WTC11 (cell line): ENCODE measurements around the gene GPC1. TPM values are rescaled to one million over a fixed set of nuclear protein-coding genes. Genes with fewer than 3 reads are reported as not detected.
A peak's percentile ranks its signal among the peaks of the same experiment; 100 is the strongest.

ENCODE experiments used
- ATAC-seq: fragments of 200-7000 bp; cut with Tn5 transposase; 2 replicates; pipeline ENCODE4 v1.10.0; 2021; ENCODE audit warnings: mild to moderate bottlenecking, moderate library complexity
- CTCF ChIA-PET: fragments of 300-600 bp; sonication (Branson Sonifier 250); formaldehyde crosslinking; loops from one replicate; lab custom pipeline; 2021; ENCODE audit warnings: antibody characterized with exemption; lab: Charles Lee
- POLR2A ChIA-PET: fragments of 350-600 bp; sonication (Branson Sonifier 250); formaldehyde crosslinking; loops from one replicate; lab custom pipeline; 2021; ENCODE audit warnings: antibody characterized with exemption; lab: Charles Lee
- DNase-seq: peaks from one replicate; pipeline ENCODE4 v3.0.0; 2021; ENCODE audit warnings: low spot score
- H3K27ac Mint-ChIP-seq: 2 replicates; pipeline ENCODE4 v1.8.0; 2021; ENCODE audit warnings: mixed read lengths
- H3K27me3 Mint-ChIP-seq: 2 replicates; pipeline ENCODE4 v1.8.0; 2021; ENCODE audit warnings: low read depth, mild to moderate bottlenecking, moderate library complexity, mixed read lengths
- H3K36me3 Mint-ChIP-seq: 2 replicates; pipeline ENCODE4 v1.8.0; 2021; ENCODE audit warnings: mixed read lengths
- H3K4me1 Mint-ChIP-seq: 2 replicates; pipeline ENCODE4 v1.8.0; 2022; ENCODE audit warnings: mixed read lengths
- H3K4me3 Mint-ChIP-seq: 2 replicates; pipeline ENCODE4 v1.8.0; 2021; ENCODE audit warnings: mild to moderate bottlenecking, moderate library complexity, mixed read lengths
- H3K9me3 Mint-ChIP-seq: 2 replicates; pipeline ENCODE4 v1.8.0; 2021; ENCODE audit warnings: mixed read lengths
- AFF4 ChIP-seq: sonication (generic); formaldehyde crosslinking; IDR thresholded peaks from 2 replicates; pipeline ENCODE4 v1.8.1; 2023; ENCODE audit warnings: mild to moderate bottlenecking, missing genetic modification reagents, borderline replicate concordance
- AR ChIP-seq: fragments of 250-450 bp; sonication (Bioruptor Pico); IDR thresholded peaks from 2 replicates; pipeline ENCODE4 v1.9.0; 2021; ENCODE audit warnings: mild to moderate bottlenecking
- ETV6 ChIP-seq: sonication (generic); formaldehyde crosslinking; IDR thresholded peaks from 2 replicates; pipeline ENCODE4 v1.8.1; 2022; ENCODE audit warnings: mild to moderate bottlenecking, missing genetic modification reagents
- MXD4 ChIP-seq: fragments of 250-450 bp; sonication (Bioruptor Pico); IDR thresholded peaks from 2 replicates; pipeline ENCODE4 v1.8.0; 2021; ENCODE audit warnings: mild to moderate bottlenecking, moderate library complexity, borderline replicate concordance
- NFE2L1 ChIP-seq: sonication (generic); formaldehyde crosslinking; IDR thresholded peaks from 2 replicates; pipeline ENCODE4 v1.8.1; 2023; ENCODE audit warnings: missing genetic modification reagents
- NR1H2 ChIP-seq: sonication (generic); formaldehyde crosslinking; IDR thresholded peaks from 2 replicates; pipeline ENCODE4 v1.9.0; 2021; ENCODE audit warnings: mild to moderate bottlenecking, moderate library complexity, missing genetic modification reagents
- NR2C2 ChIP-seq: sonication (generic); formaldehyde crosslinking; IDR thresholded peaks from 2 replicates; pipeline ENCODE4 v1.8.0; 2022; ENCODE audit warnings: mild to moderate bottlenecking, missing genetic modification reagents
- NR3C1 ChIP-seq: sonication (generic); formaldehyde crosslinking; conservative IDR thresholded peaks from 2 replicates; pipeline ENCODE4 v1.8.1; 2023; ENCODE audit warnings: low read depth, mild to moderate bottlenecking, missing genetic modification reagents
- PRRX2 ChIP-seq: fragments of 250-450 bp; sonication (Bioruptor Pico); IDR thresholded peaks from 2 replicates; pipeline ENCODE4 v1.8.0; 2021; ENCODE audit warnings: mild to moderate bottlenecking
- RELA ChIP-seq: sonication (generic); formaldehyde crosslinking; IDR thresholded peaks from 2 replicates; pipeline ENCODE4 v1.8.1; 2022; ENCODE audit warnings: missing genetic modification reagents, mild to moderate bottlenecking, borderline replicate concordance
- SOX15 ChIP-seq: fragments of 250-450 bp; sonication (Bioruptor Pico); IDR thresholded peaks from 2 replicates; pipeline ENCODE4 v1.9.0; 2021; ENCODE audit warnings: mild to moderate bottlenecking
- TEAD1 ChIP-seq: sonication (generic); formaldehyde crosslinking; IDR thresholded peaks from 2 replicates; pipeline ENCODE4 v1.8.0; 2022; ENCODE audit warnings: mild to moderate bottlenecking, missing genetic modification reagents
- ZNF232 ChIP-seq: sonication (generic); formaldehyde crosslinking; IDR thresholded peaks from 2 replicates; pipeline ENCODE4 v1.8.0; 2022; ENCODE audit warnings: mild to moderate bottlenecking, missing genetic modification reagents
- ZNF281 ChIP-seq: sonication (generic); formaldehyde crosslinking; IDR thresholded peaks from 2 replicates; pipeline ENCODE4 v1.8.0; 2023; ENCODE audit warnings: mild to moderate bottlenecking, missing genetic modification reagents
- ZNF317 ChIP-seq: sonication (generic); formaldehyde crosslinking; IDR thresholded peaks from 2 replicates; pipeline ENCODE4 v1.8.1; 2023; ENCODE audit warnings: low read depth, mild to moderate bottlenecking, moderate library complexity, missing genetic modification reagents, borderline replicate concordance
- ZNF416 ChIP-seq: fragments of 250-450 bp; sonication (Bioruptor Pico); IDR thresholded peaks from 2 replicates; pipeline ENCODE4 v1.9.0; 2021; ENCODE audit warnings: mild to moderate bottlenecking, inconsistent platforms
- total RNA-seq: library from RNA; stranded (reverse); gene quantifications from 3 replicates; pipeline ENCODE4 v1.2.3, GENCODE V29; 2021
- TF ChIP-seq, protein P1 (sequence below): sonication (generic); formaldehyde crosslinking; IDR thresholded peaks from 2 replicates; pipeline ENCODE4 v1.8.0; 2022; ENCODE audit warnings: mild to moderate bottlenecking, missing genetic modification reagents
- TF ChIP-seq, protein P2 (sequence below): sonication (generic); formaldehyde crosslinking; IDR thresholded peaks from 2 replicates; pipeline ENCODE4 v1.8.0; 2022; ENCODE audit warnings: missing genetic modification reagents
- TF ChIP-seq, protein P3 (sequence below): sonication (generic); formaldehyde crosslinking; IDR thresholded peaks from 2 replicates; pipeline ENCODE4 v1.8.1; 2023; ENCODE audit warnings: mild to moderate bottlenecking, missing genetic modification reagents, moderate library complexity

Gene GPC1
- total RNA-seq, 1 experiment from 2014 or later, result 41.5 TPM

DNA sequence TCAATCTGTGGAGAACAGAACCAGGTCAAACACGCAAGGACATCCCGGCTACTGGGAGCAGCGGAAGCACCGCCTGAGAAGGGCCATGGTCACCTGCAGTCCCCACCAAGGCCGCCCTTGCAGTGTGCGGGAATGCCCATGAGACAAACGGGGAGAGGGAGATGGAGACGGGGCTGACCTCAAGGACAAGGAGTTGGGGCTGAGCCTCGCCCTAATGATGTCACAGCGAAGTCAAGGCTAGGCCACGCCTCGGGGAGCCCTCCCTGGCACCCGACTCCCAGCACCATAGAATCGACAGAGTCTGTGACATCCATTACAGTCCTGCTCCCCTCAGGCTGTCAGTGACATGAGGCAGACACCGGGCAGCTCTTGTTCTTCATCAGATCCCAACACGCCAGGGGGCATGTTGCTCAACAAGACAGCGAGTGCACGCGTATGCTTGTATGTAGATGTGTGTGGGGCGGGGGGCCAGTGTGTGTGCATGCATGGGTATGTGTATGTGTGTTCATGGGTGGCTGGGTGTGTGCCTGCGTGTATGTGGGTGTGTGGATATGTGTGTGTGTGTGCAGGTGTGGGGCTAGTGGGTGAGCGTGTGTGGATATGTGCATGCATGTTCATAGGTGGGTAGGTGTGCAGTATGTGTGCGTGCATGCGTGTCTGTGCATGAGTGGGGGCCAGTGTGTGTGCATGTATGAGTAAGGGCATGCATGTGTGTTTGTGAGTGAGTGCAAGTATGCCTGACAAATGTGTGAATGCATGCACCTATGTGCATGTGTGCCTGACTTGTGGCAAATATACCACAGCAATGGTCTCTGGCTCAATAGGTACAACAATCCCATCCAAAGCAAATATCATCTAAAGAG, 65.3 kb downstream of the GPC1 start:
- POLR2A ChIA-PET, result no interaction called here
- DNase-seq (no peak), ATAC-seq (no peak)
- 0 out of 2 replicates have a peak overlapping the region, but pooled peaks have one; percentile 1 for H3K27ac Mint-ChIP-seq
- TF ChIP-seq ZNF232 (CRISPR knock-in tag), result no peak
- TF ChIP-seq, protein P1, sequence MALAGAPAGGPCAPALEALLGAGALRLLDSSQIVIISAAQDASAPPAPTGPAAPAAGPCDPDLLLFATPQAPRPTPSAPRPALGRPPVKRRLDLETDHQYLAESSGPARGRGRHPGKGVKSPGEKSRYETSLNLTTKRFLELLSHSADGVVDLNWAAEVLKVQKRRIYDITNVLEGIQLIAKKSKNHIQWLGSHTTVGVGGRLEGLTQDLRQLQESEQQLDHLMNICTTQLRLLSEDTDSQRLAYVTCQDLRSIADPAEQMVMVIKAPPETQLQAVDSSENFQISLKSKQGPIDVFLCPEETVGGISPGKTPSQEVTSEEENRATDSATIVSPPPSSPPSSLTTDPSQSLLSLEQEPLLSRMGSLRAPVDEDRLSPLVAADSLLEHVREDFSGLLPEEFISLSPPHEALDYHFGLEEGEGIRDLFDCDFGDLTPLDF, result no peak
- TF ChIP-seq, protein P2, sequence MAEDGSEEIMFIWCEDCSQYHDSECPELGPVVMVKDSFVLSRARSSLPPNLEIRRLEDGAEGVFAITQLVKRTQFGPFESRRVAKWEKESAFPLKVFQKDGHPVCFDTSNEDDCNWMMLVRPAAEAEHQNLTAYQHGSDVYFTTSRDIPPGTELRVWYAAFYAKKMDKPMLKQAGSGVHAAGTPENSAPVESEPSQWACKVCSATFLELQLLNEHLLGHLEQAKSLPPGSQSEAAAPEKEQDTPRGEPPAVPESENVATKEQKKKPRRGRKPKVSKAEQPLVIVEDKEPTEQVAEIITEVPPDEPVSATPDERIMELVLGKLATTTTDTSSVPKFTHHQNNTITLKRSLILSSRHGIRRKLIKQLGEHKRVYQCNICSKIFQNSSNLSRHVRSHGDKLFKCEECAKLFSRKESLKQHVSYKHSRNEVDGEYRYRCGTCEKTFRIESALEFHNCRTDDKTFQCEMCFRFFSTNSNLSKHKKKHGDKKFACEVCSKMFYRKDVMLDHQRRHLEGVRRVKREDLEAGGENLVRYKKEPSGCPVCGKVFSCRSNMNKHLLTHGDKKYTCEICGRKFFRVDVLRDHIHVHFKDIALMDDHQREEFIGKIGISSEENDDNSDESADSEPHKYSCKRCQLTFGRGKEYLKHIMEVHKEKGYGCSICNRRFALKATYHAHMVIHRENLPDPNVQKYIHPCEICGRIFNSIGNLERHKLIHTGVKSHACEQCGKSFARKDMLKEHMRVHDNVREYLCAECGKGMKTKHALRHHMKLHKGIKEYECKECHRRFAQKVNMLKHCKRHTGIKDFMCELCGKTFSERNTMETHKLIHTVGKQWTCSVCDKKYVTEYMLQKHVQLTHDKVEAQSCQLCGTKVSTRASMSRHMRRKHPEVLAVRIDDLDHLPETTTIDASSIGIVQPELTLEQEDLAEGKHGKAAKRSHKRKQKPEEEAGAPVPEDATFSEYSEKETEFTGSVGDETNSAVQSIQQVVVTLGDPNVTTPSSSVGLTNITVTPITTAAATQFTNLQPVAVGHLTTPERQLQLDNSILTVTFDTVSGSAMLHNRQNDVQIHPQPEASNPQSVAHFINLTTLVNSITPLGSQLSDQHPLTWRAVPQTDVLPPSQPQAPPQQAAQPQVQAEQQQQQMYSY (CRISPR knock-in tag), result no peak
- TF ChIP-seq NR1H2 (CRISPR knock-in tag), result no peak
- TF ChIP-seq ZNF317 (CRISPR knock-in tag), result no peak
- no peak for TF ChIP-seq AFF4 (CRISPR knock-in tag)
- no peak for TF ChIP-seq RELA (CRISPR knock-in tag)
- TF ChIP-seq ZNF416 (CRISPR knock-in tag), result no peak
- no peak for TF ChIP-seq PRRX2 (CRISPR knock-in tag)
- TF ChIP-seq ETV6, result no peak
- TF ChIP-seq ZNF281 (CRISPR knock-in tag), result no peak
- no peak for TF ChIP-seq MXD4 (CRISPR knock-in tag)
- TF ChIP-seq NR2C2 (CRISPR knock-in tag), result no peak
- no peak for TF ChIP-seq SOX15 (CRISPR knock-in tag)
- no peak for TF ChIP-seq NFE2L1 (CRISPR knock-in tag)
- TF ChIP-seq NR3C1, result no peak
- TF ChIP-seq AR, result no peak
- TF ChIP-seq TEAD1 (CRISPR knock-in tag), result no peak
- TF ChIP-seq, protein P3, sequence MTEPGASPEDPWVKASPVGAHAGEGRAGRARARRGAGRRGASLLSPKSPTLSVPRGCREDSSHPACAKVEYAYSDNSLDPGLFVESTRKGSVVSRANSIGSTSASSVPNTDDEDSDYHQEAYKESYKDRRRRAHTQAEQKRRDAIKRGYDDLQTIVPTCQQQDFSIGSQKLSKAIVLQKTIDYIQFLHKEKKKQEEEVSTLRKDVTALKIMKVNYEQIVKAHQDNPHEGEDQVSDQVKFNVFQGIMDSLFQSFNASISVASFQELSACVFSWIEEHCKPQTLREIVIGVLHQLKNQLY (CRISPR knock-in tag), result no peak
- CTCF ChIA-PET, result interaction anchor here (1.7 kb wide), 1 partner anchor 13 kb away, joined by 5 read pairs; no protein-coding TSS in a partner anchor
- H3K36me3 Mint-ChIP-seq, result peaks cover 11% of the 10 kb centered on the region
- no peak overlapping the region for H3K4me3 Mint-ChIP-seq
- H3K4me1 Mint-ChIP-seq, result no peaks in the 10 kb centered on the region
- H3K9me3 Mint-ChIP-seq, result peaks cover 13% of the 10 kb centered on the region
- peaks cover 9% of the 10 kb centered on the region for H3K27me3 Mint-ChIP-seq
